KOPT-K1 (cell line): ENCODE measurements around the gene OCA2.

Source experiments
- H3K27ac ChIP-seq: fragments of 200-600 bp; sonication (generic); 2 replicates; pipeline ENCODE4 v1.5.1; 2016; ENCODE audit warnings: antibody characterized with exemption, mild to moderate bottlenecking, low read depth, low read length; ENCODE audit not compliant: poor library complexity, severe bottlenecking
- H3K36me3 ChIP-seq: fragments of 200-600 bp; sonication (generic); 2 replicates; pipeline ENCODE4 v1.5.1; 2017; ENCODE audit warnings: antibody characterized with exemption, mild to moderate bottlenecking, low read length, moderate library complexity; ENCODE audit not compliant: insufficient read depth
- H3K9me3 ChIP-seq: fragments of 200-600 bp; sonication (generic); 2 replicates; pipeline ENCODE4 v1.5.1; 2017; ENCODE audit warnings: antibody characterized with exemption, low read length, mild to moderate bottlenecking; ENCODE audit not compliant: insufficient read depth, poor library complexity, severe bottlenecking

OCA2 gene

GRCh38 chr15:27833974-27834373 lies 265.1 kb downstream of the OCA2 start:
- no peaks in the 10 kb centered on the region for H3K36me3 ChIP-seq
- no peak overlapping the region for H3K27ac ChIP-seq
- H3K9me3 ChIP-seq, result no peaks in the 10 kb centered on the region

- Histone ChIP-seq H3K36me3 (no peaks in the 10 kb centered on the region), H3K27ac (no peak overlapping the region)
Measured at GRCh38 chr15:27833178-27833577, 265.9 kb downstream of the OCA2 start.

GRCh38 chr15:27832237-27832596 lies 266.9 kb downstream of the OCA2 start:
- no peak overlapping the region for H3K27ac ChIP-seq
- H3K9me3 ChIP-seq, result no peaks in the 10 kb centered on the region
- H3K36me3 ChIP-seq, result no peaks in the 10 kb centered on the region

More at GRCh38 chr15:27833178-27833577, 265.9 kb downstream of the OCA2 start:
- no peaks in the 10 kb centered on the region for H3K9me3 ChIP-seq

GRCh38 chr15:27831384-27832236 lies 267.5 kb downstream of the OCA2 start:
- H3K9me3 ChIP-seq, result no peaks in the 10 kb centered on the region
- no peaks in the 10 kb centered on the region for H3K36me3 ChIP-seq
- no peak overlapping the region for H3K27ac ChIP-seq

GRCh38 chr15:27828746-27829145 lies 270.4 kb downstream of the OCA2 start:
- Histone ChIP-seq H3K27ac (no peak overlapping the region), H3K36me3 (no peaks in the 10 kb centered on the region), H3K9me3 (no peaks in the 10 kb centered on the region)

- no peaks in the 10 kb centered on the region for H3K36me3 ChIP-seq
- no peak overlapping the region for H3K27ac ChIP-seq
Measured at GRCh38 chr15:27826902-27827714, 272.0 kb downstream of the OCA2 start.

GRCh38 chr15:27826411-27826810 lies 272.7 kb downstream of the OCA2 start:
- H3K36me3 ChIP-seq, result no peaks in the 10 kb centered on the region
- no peaks in the 10 kb centered on the region for H3K9me3 ChIP-seq
- no peak overlapping the region for H3K27ac ChIP-seq

More at GRCh38 chr15:27826902-27827714, 272.0 kb downstream of the OCA2 start:
- H3K9me3 ChIP-seq, result no peaks in the 10 kb centered on the region

- no peak overlapping the region for H3K27ac ChIP-seq
- no peaks in the 10 kb centered on the region for H3K9me3 ChIP-seq
- H3K36me3 ChIP-seq, result no peaks in the 10 kb centered on the region
Measured at GRCh38 chr15:27824841-27825422, 274.2 kb downstream of the OCA2 start.

- Histone ChIP-seq H3K36me3 (no peaks in the 10 kb centered on the region), H3K27ac (no peak overlapping the region), H3K9me3 (peaks cover 9% of the 10 kb centered on the region)
Measured at GRCh38 chr15:27821273-27821672, 277.8 kb downstream of the OCA2 start.

- H3K9me3 ChIP-seq, result peaks cover 9% of the 10 kb centered on the region
- no peaks in the 10 kb centered on the region for H3K36me3 ChIP-seq
- no peak overlapping the region for H3K27ac ChIP-seq
Measured at GRCh38 chr15:27820722-27821121, 278.4 kb downstream of the OCA2 start.

GRCh38 chr15:27820232-27820631 lies 278.9 kb downstream of the OCA2 start:
- Histone ChIP-seq H3K9me3 (peaks cover 9% of the 10 kb centered on the region), H3K27ac (no peak overlapping the region), H3K36me3 (no peaks in the 10 kb centered on the region)

- peaks cover 9% of the 10 kb centered on the region for H3K9me3 ChIP-seq
- H3K36me3 ChIP-seq, result no peaks in the 10 kb centered on the region
- H3K27ac ChIP-seq, result no peak overlapping the region
Measured at GRCh38 chr15:27817258-27817657, 281.9 kb downstream of the OCA2 start.

- H3K27ac ChIP-seq, result no peak overlapping the region
- H3K36me3 ChIP-seq, result no peaks in the 10 kb centered on the region
Measured at GRCh38 chr15:27816790-27817189, 282.3 kb downstream of the OCA2 start.

GRCh38 chr15:27815035-27815434 lies 284.1 kb downstream of the OCA2 start:
- Histone ChIP-seq H3K9me3 (peaks cover 9% of the 10 kb centered on the region), H3K27ac (no peak overlapping the region), H3K36me3 (no peaks in the 10 kb centered on the region)

More at GRCh38 chr15:27816790-27817189, 282.3 kb downstream of the OCA2 start:
- H3K9me3 ChIP-seq, result peaks cover 9% of the 10 kb centered on the region

GRCh38 chr15:27813139-27813538 lies 286.0 kb downstream of the OCA2 start:
- no peak overlapping the region for H3K27ac ChIP-seq
- no peaks in the 10 kb centered on the region for H3K36me3 ChIP-seq
- H3K9me3 ChIP-seq, result peaks cover 9% of the 10 kb centered on the region
